ENCODE measurements around the gene KLHDC7B. TPM values are rescaled to one million over a fixed set of nuclear protein-coding genes. Genes with fewer than 3 reads are reported as not detected.
A peak's percentile ranks its signal among the peaks of the same experiment; 100 is the strongest.

Gene KLHDC7B
- total RNA-seq, 4 donors from 2014 or later, result 0.90 TPM; not detected in 3

- Histone ChIP-seq H3K27ac (peak overlapping the region in 1 of 4 donors; percentile 91), H3K36me3 (peaks cover 3 to 41% (median 21%) of the 10 kb centered on the region in 3 donors), H3K4me3 (peak overlapping the region in 3 of 4 donors; percentile 90 to 100 (median 96)), H3K27me3 (no peaks in the 10 kb centered on the region), H3K9me3 (no peaks in the 10 kb centered on the region), H3K4me1 (peaks cover 0 to 35% (median 16%) of the 10 kb centered on the region in 4 donors)
- TF ChIP-seq CTCF (IDR thresholded peaks at IDR 0.05), result no peak
- TF ChIP-seq EP300 (IDR thresholded peaks at IDR 0.05), result no peak
- TF ChIP-seq POLR2A (IDR thresholded peaks at IDR 0.05), result no peak
- no peak for DNase-seq (ENCODE audit: low spot score in 2 of 2)
- 85 to 86% methylated on average over 30 to 34 of the region's 41 CpGs for WGBS, 2 donors
Observed at GRCh38 chr22:50505776-50506610, 39.7 kb upstream of the KLHDC7B start.

GRCh38 chr22:50506611-50507420 is 38.9 kb upstream of the KLHDC7B start:
- no peaks in the 10 kb centered on the region for H3K9me3 ChIP-seq
- H3K4me1 ChIP-seq, result peaks cover 0 to 35% (median 16%) of the 10 kb centered on the region in 4 donors
- DNase-seq (ENCODE audit: low spot score in 2 of 2), result no peak
- peak overlapping the region; percentile 90 to 100 (median 96) for H3K4me3 ChIP-seq
- peak overlapping the region; percentile 83 to 93 (median 91) for H3K27ac ChIP-seq
- 22 to 28% methylated on average over 10 to 12 of the region's 21 CpGs for WGBS, 2 donors
- H3K27me3 ChIP-seq, result no peaks in the 10 kb centered on the region
- TF ChIP-seq EP300 (IDR thresholded peaks at IDR 0.05), result no peak
- TF ChIP-seq CTCF (IDR thresholded peaks at IDR 0.05), result no peak
- no peak for TF ChIP-seq POLR2A (IDR thresholded peaks at IDR 0.05)
- H3K36me3 ChIP-seq, result peaks cover 3 to 41% (median 21%) of the 10 kb centered on the region in 3 donors

- H3K36me3 ChIP-seq, result peaks cover 3 to 36% (median 21%) of the 10 kb centered on the region in 3 donors
- no peaks in the 10 kb centered on the region for H3K27me3 ChIP-seq
- peaks cover 0 to 35% (median 16%) of the 10 kb centered on the region in 4 donors for H3K4me1 ChIP-seq
- no peaks in the 10 kb centered on the region for H3K9me3 ChIP-seq
- DNase-seq (ENCODE audit: low spot score in 2 of 2), result peak; percentile 82 to 83
- TF ChIP-seq CTCF (IDR thresholded peaks at IDR 0.05) (peak in 1 of 5 experiments; percentile 29), EP300 (IDR thresholded peaks at IDR 0.05) (peak in 1 of 2 donors; percentile 73), POLR2A (IDR thresholded peaks at IDR 0.05) (peak in 1 of 2 donors; percentile 49)
- peak within 1 kb of the TSS; percentile 83 to 99 (median 92) for H3K27ac ChIP-seq
- 0 to 1% methylated on average over 12 to 26 of the region's 62 CpGs for WGBS, 2 donors
- peak within 1 kb of the TSS; percentile 90 to 100 (median 96) for H3K4me3 ChIP-seq
Observed at GRCh38 chr22:50507421-50507990, 38.2 kb upstream of the KLHDC7B start, which contains the start of gene LMF2. Gene LMF2, minus strand, starts transcription at chr22:50507702. Its CDS starts 27 bp downstream, at chr22:50507675.

GRCh38 chr22:50507991-50508884 is 37.5 kb upstream of the KLHDC7B start, which contains the start of gene NCAPH2:
Gene NCAPH2, plus strand, starts transcription at chr22:50508224. Its CDS starts 114 bp downstream, at chr22:50508338.
- no peaks in the 10 kb centered on the region for H3K27me3 ChIP-seq

More at GRCh38 chr22:50507991-50508884, 37.5 kb upstream of the KLHDC7B start, which contains the start of gene NCAPH2:
- H3K4me3 ChIP-seq, result peak within 1 kb of the TSS; percentile 90 to 100 (median 96)
- H3K4me1 ChIP-seq, result peaks cover 0 to 35% (median 16%) of the 10 kb centered on the region in 4 donors
- peak; percentile 66 to 84 for TF ChIP-seq POLR2A (IDR thresholded peaks at IDR 0.05)
- TF ChIP-seq CTCF (IDR thresholded peaks at IDR 0.05), result peak in 2 of 5 experiments; percentile 26 to 31
- TF ChIP-seq EP300 (IDR thresholded peaks at IDR 0.05), result peak; percentile 81 to 98
- 1 to 2% methylated on average over 32 to 38 of the region's 76 CpGs for WGBS, 2 donors
- DNase-seq (ENCODE audit: low spot score in 2 of 2), result peak; percentile 90 to 92
- no peaks in the 10 kb centered on the region for H3K9me3 ChIP-seq
- H3K36me3 ChIP-seq, result peaks cover 3 to 29% (median 18%) of the 10 kb centered on the region in 3 donors
- H3K27ac ChIP-seq, result peak within 1 kb of the TSS; percentile 83 to 99 (median 92)

All from tibial nerve (tissue), 4 donors.